SU-DHL-6 (cell line): ENCODE data around the gene GBF1.

Experiments used
- H2AFZ ChIP-seq: fragments of 200-600 bp; sonication (generic); 2 replicates; pipeline ENCODE4 v1.6.1; 2014; ENCODE audit warnings: low read depth, mild to moderate bottlenecking, moderate library complexity, mixed read lengths, antibody characterized with exemption, low read length; ENCODE audit not compliant: severe bottlenecking
- H3F3A ChIP-seq: fragments of 200-600 bp; shearing (Covaris generic); 2 replicates; pipeline ENCODE4 v1.6.0; 2016; ENCODE audit warnings: antibody characterized with exemption, mild to moderate bottlenecking; ENCODE audit not compliant: insufficient read depth
- H3K27ac ChIP-seq: fragments of 200-600 bp; sonication (generic); 2 replicates; pipeline ENCODE4 v1.5.1; 2016; ENCODE audit warnings: low read depth, mild to moderate bottlenecking, low read length, moderate library complexity, mixed read lengths
- H3K27me3 ChIP-seq: fragments of 200-600 bp; sonication (generic), shearing (Covaris generic); 2 replicates; pipeline ENCODE4 v1.6.0; 2014; ENCODE audit warnings: mild to moderate bottlenecking, low read length
- H3K36me3 ChIP-seq: fragments of 200-600 bp; sonication (generic); 2 replicates; pipeline ENCODE4 v1.6.1; 2014; ENCODE audit warnings: mild to moderate bottlenecking, low read length, mixed read lengths
- H3K4me2 ChIP-seq: fragments of 300-600, 200-600 bp; shearing (Covaris generic), sonication (generic); 2 replicates; pipeline ENCODE4 v1.6.0; 2014; ENCODE audit warnings: low read length, low read depth, mild to moderate bottlenecking; ENCODE audit not compliant: poor library complexity, severe bottlenecking
- H3K4me3 ChIP-seq: fragments of 200-600 bp; sonication (generic); 2 replicates; pipeline ENCODE4 v1.5.1; 2014; ENCODE audit warnings: antibody characterized with exemption, low read length, mild to moderate bottlenecking, mixed read lengths; ENCODE audit not compliant: insufficient read depth, poor library complexity, severe bottlenecking
- H3K79me2 ChIP-seq: fragments of 200-600 bp; sonication (generic); 2 replicates; pipeline ENCODE4 v1.6.1; 2014; ENCODE audit warnings: mild to moderate bottlenecking, low read length, moderate library complexity; ENCODE audit not compliant: insufficient read depth
- H3K9ac ChIP-seq: fragments of 200-600 bp; sonication (generic); 2 replicates; pipeline ENCODE4 v1.7.0; 2014; ENCODE audit warnings: mild to moderate bottlenecking, low read length
- H3K9me2 ChIP-seq: fragments of 200-600 bp; sonication (generic); replicated peaks from 2 replicates; pipeline ENCODE4 v1.6.1; 2014; ENCODE audit warnings: low read length; ENCODE audit not compliant: insufficient read depth
- H3K9me3 ChIP-seq: fragments of 200-600 bp; sonication (generic); 2 replicates; pipeline ENCODE4 v1.6.1; 2014; ENCODE audit warnings: low read length, mixed read lengths; ENCODE audit not compliant: insufficient read depth
- H4K20me1 ChIP-seq: fragments of 200-600 bp; sonication (generic); 2 replicates; pipeline ENCODE4 v1.6.1; 2014; ENCODE audit warnings: low read depth, mild to moderate bottlenecking, antibody characterized with exemption, low read length, moderate library complexity, mixed read lengths
- CTCF ChIP-seq: fragments of 200-600 bp; sonication (generic); IDR thresholded peaks from one replicate; pipeline ENCODE4 v1.5.1; 2017; ENCODE audit warnings: antibody characterized with exemption, mild to moderate bottlenecking, low read length, moderate library complexity; ENCODE audit not compliant: insufficient read depth, poor library complexity, severe bottlenecking
- EZH2phosphoT487 ChIP-seq: fragments of 200-600 bp; sonication (generic), shearing (Covaris generic); conservative IDR thresholded peaks from 2 replicates; pipeline ENCODE4 v1.6.1; 2018; ENCODE audit warnings: mild to moderate bottlenecking, antibody characterized with exemption, low read length, moderate library complexity, mixed read lengths

The GBF1 gene

DNA sequence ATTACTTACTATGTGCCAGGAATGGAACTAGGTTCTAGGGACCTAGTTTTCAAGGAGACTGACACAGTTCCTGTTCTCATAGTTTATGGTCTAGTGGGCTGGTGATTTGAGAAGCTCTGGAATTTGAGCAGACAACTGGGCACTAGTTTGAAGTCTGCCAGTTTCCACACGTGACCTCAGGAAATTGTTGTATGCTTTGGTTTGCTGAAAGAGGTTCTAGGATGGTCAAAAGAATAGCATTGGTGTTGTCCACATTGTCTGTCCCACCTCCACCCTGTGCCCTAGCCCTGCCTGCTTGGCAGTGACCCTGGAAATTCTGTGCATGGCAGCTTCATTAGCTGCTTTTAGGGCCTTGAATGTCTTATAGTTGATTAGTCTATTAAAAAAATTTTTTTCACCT, 28.7 kb downstream of the GBF1 start:
- Histone ChIP-seq H3K9me3 (no peaks in the 10 kb centered on the region), H3K27me3 (no peaks in the 10 kb centered on the region), H3K79me2 (peaks cover 61% of the 10 kb centered on the region), H3F3A (no peaks in the 10 kb centered on the region), H3K27ac (no peak overlapping the region), H3K4me2 (no peak overlapping the region), H3K9me2 (no peaks in the 10 kb centered on the region), H4K20me1 (peaks cover 14% of the 10 kb centered on the region; the same call in 1 of the 2 replicates), H3K36me3 (no peaks in the 10 kb centered on the region; the same call in 1 of the 2 replicates), H2AFZ (no peak overlapping the region), H3K4me3 (no peak overlapping the region), H3K9ac (no peak overlapping the region)
- TF ChIP-seq CTCF: no peak
- TF ChIP-seq EZH2phosphoT487: no peak

GRCh38 chr10:102275343-102275742, 30.0 kb downstream of the GBF1 start:
- H3K9ac ChIP-seq: no peak overlapping the region
- H3F3A ChIP-seq: no peaks in the 10 kb centered on the region
- peaks cover 67% of the 10 kb centered on the region for H3K79me2 ChIP-seq
- TF ChIP-seq CTCF: no peak
- no peak for TF ChIP-seq EZH2phosphoT487
- peaks cover 14% of the 10 kb centered on the region; the same call in 1 of the 2 replicates for H4K20me1 ChIP-seq
- H3K27ac ChIP-seq: no peak overlapping the region
- H3K4me3 ChIP-seq: no peak overlapping the region
- H2AFZ ChIP-seq: no peak overlapping the region
- no peaks in the 10 kb centered on the region; the same call in 1 of the 2 replicates for H3K36me3 ChIP-seq
- H3K9me3 ChIP-seq: no peaks in the 10 kb centered on the region
- H3K9me2 ChIP-seq: no peaks in the 10 kb centered on the region
- H3K27me3 ChIP-seq: no peaks in the 10 kb centered on the region
- H3K4me2 ChIP-seq: no peak overlapping the region

- Histone ChIP-seq H3F3A (no peaks in the 10 kb centered on the region), H4K20me1 (peaks cover 6% of the 10 kb centered on the region; the same call in 1 of the 2 replicates), H3K9ac (no peak overlapping the region), H3K4me3 (no peak overlapping the region), H3K27ac (no peak overlapping the region), H3K79me2 (peaks cover 61% of the 10 kb centered on the region), H3K27me3 (no peaks in the 10 kb centered on the region), H3K9me3 (no peaks in the 10 kb centered on the region), H3K36me3 (no peaks in the 10 kb centered on the region; the same call in 1 of the 2 replicates), H2AFZ (no peak overlapping the region), H3K9me2 (no peaks in the 10 kb centered on the region), H3K4me2 (no peak overlapping the region)
- TF ChIP-seq EZH2phosphoT487: no peak
- TF ChIP-seq CTCF: no peak
Observed at GRCh38 chr10:102279104-102279503, 33.8 kb downstream of the GBF1 start.
